ENCODE results near the gene EXOC6B.
A peak's percentile ranks its signal among the peaks of the same experiment; 100 is the strongest.

The EXOC6B gene

DNA sequence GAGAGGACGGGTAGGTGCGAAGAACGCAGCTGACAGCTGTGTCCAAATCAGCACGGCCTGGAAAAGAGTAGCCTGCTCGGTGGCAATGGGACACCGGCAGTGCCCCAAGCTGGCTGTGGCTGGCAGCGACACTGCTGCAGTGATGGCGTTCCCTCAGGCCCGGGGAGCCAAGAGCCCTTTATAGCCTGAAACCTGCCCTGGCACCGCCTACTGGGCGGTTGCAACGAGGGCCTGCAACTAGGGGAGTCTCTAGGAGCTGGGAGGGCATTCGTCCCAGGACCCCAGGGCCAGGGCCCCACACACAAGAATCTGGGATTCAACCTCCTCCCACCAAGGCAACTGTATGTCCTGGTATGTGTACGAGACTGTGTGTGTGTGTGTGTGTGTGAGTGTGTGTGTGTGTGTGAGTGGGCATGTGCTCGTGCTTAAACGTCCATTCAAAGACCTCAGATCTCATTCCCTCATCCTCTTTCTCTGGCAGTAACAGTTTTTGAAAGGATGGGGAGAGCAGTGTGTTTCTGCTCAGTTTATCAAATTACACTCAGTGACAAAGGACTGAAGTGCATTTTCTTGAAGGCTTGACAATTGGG is 671.4 kb downstream of the EXOC6B start:
- no peak for DNase-seq

DNA sequence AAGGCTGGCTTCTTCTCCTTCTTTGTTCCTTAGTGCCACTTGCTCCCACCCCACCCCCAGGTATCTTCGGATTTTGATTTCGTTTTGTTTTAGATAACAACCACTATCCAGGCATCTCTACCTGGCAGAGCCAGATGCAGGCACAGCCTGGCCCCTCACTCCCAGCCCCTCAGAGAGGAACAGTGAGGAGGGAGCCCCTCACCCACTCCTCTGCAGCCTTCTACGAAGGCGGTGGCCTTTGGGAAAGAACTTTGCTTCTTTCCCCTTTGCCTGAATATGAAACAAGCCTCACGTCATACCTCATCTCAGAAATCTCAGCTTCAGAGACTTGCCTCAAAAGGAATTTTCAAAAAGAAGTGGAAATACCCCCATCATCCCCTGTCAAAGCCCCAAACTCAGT is 671.9 kb downstream of the EXOC6B start:
- no peak for DNase-seq

DNA sequence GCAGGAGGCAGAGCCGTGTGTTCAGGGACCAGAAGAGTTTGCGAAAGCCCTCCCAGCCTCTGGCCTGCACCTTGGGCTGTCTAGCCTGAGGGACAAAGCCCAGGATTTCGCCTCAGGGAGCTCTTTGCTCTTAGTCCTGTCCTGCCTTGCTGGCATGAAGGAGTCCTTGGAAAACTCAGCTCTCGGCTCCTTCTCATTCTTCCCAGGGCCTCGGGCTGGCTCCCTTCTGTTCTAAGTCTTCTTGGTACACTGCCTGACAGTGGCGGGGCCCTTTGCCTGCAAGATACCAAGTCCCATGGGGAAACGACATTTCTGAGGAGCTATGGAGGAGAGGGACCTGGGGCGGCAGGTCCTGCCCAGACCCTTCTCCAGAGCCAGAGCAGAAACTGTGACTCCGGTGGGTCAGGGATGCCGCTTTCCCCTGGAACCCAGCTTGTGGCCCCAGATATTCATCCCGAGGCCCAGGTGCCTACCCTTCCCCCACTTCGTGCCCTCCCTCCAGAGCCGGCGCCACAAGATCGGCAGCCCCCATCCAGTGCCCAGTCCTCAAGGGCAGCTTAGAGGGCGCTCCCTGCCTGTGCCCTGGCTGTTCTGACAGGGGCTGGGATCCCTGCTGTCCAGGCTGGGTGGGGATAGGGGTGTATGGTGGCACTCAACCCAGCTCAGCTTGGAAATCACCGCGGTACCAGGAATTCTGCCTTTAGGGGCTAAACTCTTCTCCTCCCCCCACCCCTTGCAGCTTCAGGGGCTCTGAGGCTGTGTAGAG is 672.6 kb downstream of the EXOC6B start:
- no peak for DNase-seq

DNA sequence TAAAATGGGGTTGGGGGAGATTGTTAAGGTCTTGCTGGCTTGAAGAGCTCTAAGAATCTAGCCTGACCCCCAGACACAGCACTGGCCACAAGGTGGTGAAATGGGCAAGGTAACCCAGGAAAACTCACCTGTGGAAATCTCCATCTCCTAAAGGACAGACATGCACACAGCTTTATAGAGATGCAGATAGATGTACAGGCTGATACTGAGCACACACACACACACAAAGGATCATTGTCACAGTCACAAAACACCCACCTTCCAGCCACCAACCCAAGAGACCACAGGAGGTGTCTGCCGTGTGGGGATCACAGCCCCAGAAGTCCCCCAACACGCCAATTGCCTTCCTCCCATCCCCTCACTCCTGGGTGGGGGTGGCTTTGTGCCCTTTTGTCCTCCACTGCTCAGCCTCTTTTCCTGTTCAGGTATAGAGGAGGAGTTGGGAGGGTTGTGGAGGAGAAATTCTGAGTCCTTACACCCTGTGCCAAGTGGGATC is 674.9 kb downstream of the EXOC6B start:
- DNase-seq, result no peak

DNA sequence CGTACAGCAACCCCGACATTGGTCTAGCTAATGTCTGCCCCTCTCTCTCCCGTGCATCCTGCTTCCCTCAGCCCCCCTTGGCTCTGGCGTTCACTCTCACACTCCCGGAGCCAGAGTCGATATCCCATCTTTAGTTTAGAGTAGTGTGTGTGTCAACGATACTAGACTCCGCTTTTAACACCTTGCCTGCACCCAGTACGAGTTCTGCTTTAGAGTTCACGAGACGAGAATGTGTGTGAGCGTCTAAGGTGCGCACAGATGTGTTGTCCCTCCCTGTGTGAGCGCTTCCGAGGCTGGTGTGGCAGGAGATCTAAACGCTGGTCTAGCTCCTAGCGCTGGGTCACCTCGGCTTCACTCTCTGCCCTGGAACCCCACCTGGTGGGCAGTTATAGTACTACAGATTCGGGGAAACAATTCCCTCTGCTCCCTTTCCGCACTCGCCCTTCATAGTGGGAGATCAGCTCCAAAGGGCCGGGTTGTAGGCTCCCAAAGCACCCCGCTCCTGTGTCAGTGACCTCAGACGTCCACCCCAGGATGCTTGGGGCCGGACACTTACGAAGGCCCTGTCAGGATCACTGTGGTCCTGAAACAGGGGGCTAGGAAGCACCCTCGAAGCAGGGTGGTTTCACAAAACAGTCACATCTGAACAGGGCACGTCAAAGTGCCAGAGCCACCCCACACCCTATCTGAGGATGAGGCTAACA is 675.5 kb downstream of the EXOC6B start:
- peak; percentile 60 for DNase-seq

DNA sequence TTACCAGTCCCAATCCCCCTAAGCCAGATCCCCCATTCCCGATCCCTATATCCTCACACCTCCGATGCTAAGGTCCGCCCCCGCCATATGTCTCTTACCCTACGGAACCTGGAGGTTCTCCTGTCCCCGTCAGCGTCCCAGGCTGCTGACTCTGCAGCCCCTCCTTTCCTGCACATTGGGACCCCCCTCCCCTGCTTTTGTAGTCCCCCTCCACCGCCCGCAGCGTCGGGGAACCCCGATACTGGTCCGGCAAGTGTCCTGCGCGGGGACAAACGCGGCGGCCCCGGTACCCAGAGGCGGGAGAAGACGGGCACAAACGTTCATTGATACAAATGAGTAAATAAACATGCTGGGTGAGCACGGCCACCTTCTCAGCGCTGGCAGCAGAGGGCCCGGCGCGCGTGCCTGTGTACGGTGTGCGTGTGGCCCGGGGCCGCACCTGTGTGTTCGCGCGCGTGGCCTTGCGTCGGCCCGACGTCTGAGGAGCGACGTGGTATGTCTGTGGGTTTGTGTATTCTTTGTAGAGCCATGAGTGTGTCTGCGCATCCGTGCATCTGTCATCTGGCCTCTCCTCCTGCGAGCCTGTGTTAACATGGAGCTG is 676.2 kb downstream of the EXOC6B start:
- DNase-seq, result no peak

DNA sequence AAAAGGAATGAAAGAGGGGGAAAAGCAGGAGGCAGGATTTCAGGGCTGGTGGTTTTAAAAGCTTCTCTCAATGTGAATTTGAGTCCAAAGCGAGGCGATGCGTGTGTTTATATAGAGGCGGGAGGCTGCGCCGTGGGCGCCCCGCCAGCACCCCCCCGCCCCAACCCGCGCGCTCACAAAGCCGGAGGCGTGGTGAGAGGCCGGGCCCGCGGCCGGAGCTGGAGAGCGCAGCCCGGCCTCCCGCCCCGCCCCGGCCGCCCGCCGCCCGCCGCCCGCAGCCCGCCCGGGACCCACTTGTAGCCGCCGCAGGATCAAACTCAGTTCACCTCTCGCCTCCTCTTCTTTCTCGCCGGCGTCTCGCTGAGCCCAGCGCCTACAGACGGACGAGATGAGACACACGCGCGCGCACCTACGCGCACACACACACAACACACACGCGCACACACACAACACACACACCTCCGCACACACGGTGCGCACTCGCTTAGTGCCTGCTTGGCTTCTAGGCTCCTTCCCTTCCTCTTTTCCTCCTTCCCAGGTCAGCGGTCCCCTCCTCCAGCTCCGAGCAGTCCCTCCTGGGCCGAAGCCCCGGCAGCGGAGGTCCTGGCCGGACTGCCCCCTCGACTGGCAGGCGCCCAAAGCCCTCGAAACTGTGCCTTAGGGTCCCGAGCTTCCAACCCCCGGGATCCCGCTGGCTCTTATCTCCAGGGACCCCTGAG is 676.8 kb downstream of the EXOC6B start:
- DNase-seq, result no peak

DNA sequence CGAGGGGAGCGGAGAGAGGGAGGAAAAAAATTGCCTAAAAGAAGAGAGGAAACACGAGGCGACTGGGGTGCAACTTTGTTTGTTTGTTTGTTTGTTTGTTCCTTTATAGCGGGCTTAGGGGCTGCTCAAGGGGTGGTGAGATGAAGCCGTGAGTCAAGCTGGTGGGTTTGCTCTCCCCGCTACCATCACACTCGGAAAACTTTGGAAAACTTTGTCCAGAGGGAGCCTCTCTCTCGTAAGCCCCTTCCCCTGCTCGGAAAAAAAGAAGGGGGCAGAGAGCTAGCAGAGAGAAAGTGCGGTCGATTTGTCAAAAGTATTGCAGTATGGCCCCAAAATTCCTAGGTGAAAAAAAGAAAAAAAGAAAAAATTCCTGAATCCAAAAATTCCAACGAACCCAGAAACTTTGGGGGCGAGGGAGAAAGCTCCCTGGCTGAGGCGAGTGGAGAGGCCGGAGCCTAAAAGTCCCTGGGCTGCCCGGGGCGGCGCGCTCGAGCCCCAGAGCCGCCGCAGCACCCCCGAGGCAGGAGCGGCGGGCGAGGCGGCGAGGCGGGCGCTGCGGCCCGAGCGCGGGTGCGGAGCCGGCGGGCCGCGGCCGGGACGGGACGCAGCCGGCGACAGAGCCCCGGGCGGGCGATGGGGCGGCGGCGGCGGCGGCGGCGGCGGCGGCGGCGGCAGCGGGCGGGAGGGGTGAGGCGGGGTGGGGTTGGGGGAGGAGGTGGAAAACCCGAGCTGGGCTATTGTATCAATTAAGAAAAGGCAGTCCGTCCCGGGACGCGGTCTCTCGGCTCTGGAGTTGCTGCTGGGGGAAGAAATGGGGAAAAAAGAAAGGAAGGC is 677.6 kb downstream of the EXOC6B start:
- no peak for DNase-seq

DNA sequence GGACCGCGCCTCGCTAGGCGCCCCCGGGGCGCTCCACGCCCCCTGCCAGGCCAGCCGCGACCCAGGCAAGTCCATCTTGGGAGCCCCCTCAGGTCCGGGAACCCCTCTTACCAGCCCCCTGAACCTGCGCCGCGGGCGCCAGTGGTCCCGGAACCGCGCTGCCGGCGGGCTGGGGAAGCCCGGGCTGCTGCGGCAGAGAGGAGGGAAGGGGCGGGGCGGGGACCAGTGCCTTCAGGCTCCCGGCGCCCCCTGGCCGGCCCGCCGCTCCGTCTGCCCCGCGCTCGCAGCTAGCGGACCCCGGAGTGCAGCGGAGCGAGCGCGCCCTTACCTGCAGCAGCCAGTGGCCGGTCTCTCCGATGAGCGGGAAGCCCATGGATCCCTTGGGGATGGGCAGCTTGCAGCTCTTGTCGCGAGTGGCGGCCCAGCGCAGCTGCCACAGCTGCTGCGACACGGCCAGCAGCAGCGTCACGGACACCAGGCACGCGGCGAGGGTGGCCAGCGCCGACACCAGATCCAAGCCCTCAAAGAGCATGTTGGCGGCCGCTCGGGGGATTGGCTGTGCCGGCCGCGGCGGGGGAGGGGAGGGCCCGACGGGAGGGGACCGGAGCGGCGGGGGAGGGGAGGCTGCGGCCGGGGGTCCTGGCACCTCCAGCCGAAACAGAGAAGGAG is 678.4 kb downstream of the EXOC6B start, which contains the start of gene CYP26B1:
TSS of gene CYP26B1 (minus strand) at position 560 of the 669 bp plus-strand sequence. CDS start at position 532, 28 bp downstream.
- DNase-seq, result no peak

DNA sequence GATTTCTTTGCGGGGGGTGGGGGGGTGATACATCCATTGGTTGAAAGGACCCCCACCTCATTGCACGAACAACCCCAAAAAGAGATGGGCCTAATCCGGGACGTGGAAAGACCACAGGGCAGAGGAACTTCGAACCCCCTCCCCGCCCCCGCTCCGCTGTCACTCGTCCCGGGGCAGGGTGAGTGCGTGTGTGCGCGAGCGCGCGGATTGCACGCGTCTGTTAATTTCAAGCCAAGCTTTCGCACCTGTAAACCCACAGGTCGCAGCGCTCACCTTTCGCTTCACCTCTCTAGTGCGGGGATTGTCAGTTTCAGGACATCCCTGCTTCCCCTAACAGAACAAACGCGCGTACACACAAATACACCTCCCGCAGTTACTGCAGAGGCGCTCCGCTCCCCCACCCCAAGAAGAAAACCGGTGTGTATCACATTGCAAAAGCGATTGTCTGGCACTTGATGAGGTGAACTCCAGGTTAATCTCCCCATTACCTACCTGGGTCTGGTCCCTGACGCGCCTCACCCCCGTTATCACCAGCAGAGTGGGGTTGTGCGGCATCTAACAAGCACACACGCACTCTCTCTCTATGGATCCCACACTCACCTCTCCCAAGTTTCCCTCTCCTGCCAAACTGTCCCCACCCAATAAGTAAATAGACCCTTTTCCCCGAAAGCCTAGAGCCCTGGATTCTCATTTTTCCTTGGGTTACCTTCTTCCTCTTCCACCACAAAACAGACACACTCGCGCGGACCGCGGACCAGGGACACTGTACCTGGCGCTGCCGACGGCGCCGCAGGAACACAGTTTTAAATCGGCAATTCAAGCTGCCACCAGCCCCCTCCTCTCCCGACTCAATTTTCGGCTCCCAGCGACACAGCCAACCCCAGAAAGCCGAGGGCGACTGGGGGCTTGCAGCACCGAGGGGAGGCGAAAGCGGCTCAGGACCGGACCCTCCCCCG is 679.2 kb downstream of the EXOC6B start:
- DNase-seq, result no peak

DNA sequence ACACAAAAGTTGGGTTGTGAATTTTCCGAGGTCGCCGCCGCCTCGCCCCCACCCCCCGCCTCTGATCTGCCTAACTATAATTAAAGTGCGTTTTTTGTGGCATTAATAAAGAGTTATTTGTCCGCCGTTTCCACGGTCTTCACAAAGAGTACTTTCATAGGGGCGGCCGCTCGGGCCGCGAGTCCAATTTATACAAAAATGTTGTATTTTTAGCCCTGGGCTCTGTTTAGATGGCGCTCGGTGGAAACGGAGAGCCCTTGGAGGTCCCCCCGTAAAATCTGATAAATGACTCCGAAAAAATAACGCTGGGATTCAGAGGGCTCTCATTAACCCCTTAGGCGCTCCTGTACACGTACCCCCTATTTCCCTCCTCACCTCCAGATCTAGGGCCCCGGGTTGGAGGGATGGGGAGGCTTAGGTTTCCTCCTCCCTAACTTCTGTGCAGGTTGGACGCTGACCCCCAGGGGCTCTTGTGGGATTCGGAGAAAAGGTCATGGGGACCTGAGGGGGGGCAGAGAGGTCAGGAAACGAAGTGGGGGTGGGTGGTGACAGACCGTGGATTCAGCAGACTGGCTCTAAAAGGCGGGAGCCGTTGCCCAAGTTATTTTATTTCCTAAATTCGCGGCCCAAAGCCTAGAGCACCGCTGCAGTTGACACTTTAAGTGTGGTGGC is 680.0 kb downstream of the EXOC6B start:
- no peak for DNase-seq

DNA sequence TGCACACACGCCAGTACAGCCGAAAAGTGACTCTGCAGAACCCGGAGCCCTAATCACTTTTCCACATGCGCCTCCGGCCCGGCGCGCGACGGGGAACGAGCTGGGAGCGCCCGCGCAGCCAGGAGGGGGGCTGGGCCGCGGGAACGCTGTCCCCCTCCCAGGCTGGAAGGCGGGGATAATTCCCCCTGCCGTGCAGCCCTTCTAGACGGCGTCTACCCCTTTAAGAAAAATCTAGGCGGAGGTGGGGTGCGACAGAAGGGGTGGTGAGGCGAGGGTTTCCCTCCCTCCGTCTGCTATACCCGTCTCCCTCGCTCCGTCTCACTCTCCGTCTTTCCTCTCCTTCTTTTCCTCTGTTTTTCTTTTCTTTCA is 680.6 kb downstream of the EXOC6B start:
- DNase-seq, result no peak

DNA sequence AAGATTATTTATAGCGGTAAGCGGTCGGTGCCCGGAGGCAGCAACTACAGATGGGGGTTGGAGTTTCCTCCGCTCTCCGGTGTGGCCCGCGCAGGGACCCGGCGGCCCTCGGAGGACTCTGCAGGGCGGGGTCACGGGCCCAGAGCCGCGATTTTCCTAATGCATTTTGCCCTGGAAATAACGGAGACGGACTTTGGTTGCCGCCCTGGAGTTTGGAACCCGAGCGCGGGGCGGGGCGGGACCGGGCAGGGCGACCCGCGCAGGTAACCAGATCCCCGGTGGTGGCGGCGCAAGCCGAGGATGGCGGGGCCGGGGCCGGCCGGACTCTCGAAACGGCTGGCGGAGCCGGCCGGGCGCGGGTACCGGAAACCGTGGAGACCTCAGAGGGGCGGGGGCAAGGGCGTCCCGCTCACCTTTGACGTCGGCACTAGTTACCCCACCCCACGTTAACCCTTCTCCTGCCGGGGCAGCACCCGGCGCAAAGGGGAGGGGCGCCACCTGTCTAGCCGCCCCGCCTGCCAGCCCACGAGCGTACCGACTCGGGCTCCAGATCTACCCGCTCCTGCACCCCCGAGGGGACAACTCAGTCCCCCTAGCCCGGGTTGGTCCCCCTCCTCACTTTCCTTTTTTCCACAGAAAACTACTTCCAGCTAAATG is 681.1 kb downstream of the EXOC6B start:
- DNase-seq, result no peak

DNA sequence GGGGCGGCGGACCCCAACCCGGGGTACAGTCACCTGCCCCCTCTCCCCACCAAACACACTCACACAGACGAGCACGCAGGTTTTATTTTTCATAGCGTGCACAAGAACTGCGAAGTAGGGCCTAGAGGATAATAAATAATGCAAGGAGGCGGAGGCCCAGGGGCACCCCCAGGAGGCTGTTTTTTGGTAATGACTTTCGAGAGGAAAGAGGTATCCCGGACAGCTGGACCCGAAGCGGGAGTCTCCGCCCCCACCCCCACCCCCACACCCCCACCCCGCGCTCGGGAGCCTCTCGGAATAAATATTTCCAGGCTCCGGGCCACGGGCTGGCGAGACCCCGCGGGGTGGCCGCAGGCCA is 681.6 kb downstream of the EXOC6B start:
- DNase-seq, result no peak

DNA sequence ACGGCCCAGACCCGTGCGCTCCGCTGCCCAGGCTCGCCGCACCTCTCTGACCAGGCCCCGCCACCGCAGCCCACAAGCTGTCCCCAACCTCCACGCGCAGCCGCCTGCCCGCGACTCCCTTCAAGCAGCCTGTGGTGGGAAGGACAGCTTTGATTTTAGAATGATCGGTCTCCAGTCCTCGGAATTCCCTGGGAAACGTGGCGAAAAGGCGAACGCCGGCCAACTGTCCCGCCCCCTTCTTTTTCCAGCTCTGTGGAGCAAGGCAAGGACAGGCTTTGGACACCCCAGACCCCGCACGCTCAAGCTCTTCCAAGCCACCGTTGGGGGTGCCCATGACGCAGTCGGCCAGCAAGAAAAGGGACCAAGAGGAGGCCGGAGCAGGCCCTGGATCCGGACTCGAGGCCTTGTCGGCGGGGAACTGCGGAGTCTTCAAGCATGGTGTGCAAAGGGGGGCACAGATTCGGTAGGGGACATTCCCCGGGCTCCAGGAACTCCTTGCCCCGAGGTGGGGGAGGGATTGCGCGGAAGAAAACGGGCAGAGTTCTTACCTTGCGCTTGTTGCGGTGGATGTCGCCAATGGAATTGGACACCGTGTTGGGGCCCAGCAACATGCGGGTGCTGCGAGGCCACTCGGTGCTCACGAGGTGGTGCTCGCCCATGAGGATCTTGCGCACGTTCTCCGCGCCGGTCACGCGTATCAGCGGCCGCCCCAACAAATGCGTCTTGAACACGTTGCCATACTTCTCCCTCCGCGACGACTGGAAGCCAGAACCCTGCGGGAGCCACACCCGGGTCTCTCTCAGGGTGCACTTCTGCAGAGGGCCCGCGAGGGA is 682.2 kb downstream of the EXOC6B start:
- no peak for DNase-seq

DNA sequence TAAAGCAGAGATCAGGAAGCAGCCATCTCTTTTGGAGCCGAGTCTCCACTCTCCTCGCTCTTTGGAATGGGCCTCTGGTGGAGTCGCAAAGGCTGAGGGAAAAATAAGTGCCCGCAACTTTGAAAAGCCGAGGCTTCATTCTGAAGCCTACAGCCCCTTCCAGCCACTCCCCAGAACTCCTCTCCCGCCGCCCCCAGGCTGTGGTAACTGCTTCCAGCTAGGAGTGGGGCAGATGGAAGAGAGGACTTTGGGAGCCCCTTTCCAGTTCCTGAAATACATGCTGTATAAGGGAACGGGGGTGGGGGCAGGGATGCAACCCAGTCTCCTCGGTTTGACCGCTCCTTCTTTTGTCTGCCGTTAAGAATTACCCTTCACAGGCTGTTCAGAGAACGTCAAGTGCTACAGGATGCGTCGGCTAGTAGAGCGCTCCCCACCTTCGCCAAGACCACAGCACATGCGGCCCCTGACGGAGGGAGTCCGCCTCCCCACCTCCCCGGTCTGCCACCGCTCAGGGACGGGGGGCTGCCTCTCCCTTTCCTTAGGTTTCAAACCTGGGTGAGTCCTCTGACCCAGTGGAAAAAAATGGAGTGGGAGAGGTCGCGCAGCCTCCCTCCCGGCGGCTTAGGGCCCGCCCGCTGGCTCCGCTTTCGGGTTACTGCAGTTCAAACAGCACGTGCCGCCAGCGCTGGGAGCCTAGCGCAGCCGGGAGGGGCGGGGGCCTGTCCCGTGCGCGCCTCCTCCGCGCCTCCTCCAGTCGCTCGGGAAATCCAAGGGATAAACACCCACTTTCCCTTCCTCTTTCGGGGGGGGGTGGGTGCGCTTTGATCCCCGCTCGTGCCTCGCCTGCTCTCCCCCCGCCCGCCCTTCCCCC is 683.0 kb downstream of the EXOC6B start:
- no peak for DNase-seq

DNA sequence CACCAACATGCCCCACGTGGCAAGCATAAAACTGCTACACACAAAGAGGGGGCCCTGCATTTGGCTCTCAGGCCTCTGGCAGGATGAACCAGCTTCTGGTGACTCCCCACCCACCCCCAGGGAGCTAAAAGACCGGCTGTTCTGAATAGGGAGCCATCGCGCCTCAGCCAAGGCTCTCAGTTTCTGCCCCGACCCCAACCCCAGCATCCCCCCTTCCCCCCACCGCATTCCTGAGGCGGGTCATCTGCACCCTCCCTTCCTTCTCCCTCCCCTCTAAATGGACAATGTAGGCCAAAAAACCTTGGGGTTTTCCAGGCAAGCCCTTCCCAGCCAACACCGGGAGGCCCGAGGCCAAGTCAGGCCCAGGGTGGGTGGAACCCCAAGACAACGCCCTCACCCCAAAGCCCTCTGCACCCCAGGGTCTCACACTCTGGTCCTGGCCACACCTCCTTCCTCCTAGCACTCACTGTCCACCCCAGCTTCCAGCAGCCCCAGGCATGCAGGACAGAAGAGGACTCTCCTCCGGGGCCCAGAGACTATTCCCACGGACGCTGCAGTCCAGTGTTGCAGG is 683.9 kb downstream of the EXOC6B start:
- no peak for DNase-seq

Measured in CD4-positive, alpha-beta T cell treated with Interleukin-12 subunit alpha and Interleukin-12 subunit beta, for 1 hour (primary cell).